ENCODE measurements around the gene FRZB. TPM values are rescaled to one million over a fixed set of nuclear protein-coding genes. Genes with fewer than 3 reads are reported as not detected.

The FRZB gene
- total RNA-seq, 4 donors from 2014 or later = 0.53 to 1.7 (median 0.57) TPM; not detected in 1

GRCh38 chr2:182863642-182864041 is 2.8 kb downstream of the FRZB start:
- intact Hi-C loops (cut with DNase I) = no loop called here
- DNase-seq = no peak
- TF ChIP-seq CTCF (IDR thresholded peaks at IDR 0.05) (no peak), POLR2A (IDR thresholded peaks at IDR 0.05) (no peak)
- no peak overlapping the region for H3K4me3 ChIP-seq
- H3K27ac ChIP-seq = no peak overlapping the region
- H3K4me1 ChIP-seq = peaks cover 7 to 18% (median 8%) of the 10 kb centered on the region in 3 donors
- no peaks in the 10 kb centered on the region for H3K9me3 ChIP-seq
- no peaks in the 10 kb centered on the region for H3K36me3 ChIP-seq
- H3K27me3 ChIP-seq = peaks cover 0 to 25% (median 0%) of the 10 kb centered on the region in 4 donors

GRCh38 chr2:182862091-182862490 is 4.3 kb downstream of the FRZB start:
- WGBS, 2 donors = 30 to 51% methylated on average over 5 of the region's 5 CpGs
- TF ChIP-seq POLR2A (IDR thresholded peaks at IDR 0.05) = no peak
- TF ChIP-seq CTCF (IDR thresholded peaks at IDR 0.05) = no peak
- no peaks in the 10 kb centered on the region for H3K36me3 ChIP-seq
- H3K27me3 ChIP-seq = peaks cover 0 to 16% (median 0%) of the 10 kb centered on the region in 4 donors
- H3K9me3 ChIP-seq = no peaks in the 10 kb centered on the region
- H3K4me1 ChIP-seq = peaks cover 4 to 12% (median 5%) of the 10 kb centered on the region in 3 donors
- H3K4me3 ChIP-seq = no peak overlapping the region
- intact Hi-C loops (cut with DNase I) = no loop called here
- H3K27ac ChIP-seq = no peak overlapping the region
- DNase-seq = no peak

DNA sequence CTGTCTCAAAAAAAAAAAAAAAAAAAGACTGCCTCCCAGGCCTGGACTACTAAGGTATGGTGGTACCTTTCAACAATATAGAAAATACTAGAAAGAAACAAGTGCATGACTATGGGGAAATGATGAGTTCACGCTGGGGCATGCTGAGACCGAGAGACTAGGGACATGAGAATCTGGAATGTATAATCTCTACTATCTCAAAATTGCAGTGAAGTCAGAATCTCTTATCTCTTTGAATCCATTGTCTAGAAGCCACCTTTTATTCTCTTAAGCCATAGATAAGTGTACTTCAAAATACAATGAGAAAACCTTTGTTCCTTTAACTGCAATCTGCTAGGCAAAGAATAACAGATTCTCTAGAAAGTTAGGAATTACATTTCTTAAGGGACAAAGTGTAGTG is 5.6 kb downstream of the FRZB start:
- peaks cover 0 to 4% (median 0%) of the 10 kb centered on the region in 4 donors for H3K27me3 ChIP-seq
- no peak for DNase-seq
- H3K9me3 ChIP-seq = peaks cover 0 to 2% (median 0%) of the 10 kb centered on the region in 3 donors
- intact Hi-C loops (cut with DNase I) = no loop called here
- 86 to 90% methylated on average over 2 of the region's 2 CpGs for WGBS, 2 donors
- H3K27ac ChIP-seq = no peak overlapping the region
- no peak overlapping the region for H3K4me3 ChIP-seq
- H3K36me3 ChIP-seq = no peaks in the 10 kb centered on the region
- H3K4me1 ChIP-seq = no peaks in the 10 kb centered on the region
- TF ChIP-seq CTCF (IDR thresholded peaks at IDR 0.05) = no peak
- no peak for TF ChIP-seq POLR2A (IDR thresholded peaks at IDR 0.05)

DNA sequence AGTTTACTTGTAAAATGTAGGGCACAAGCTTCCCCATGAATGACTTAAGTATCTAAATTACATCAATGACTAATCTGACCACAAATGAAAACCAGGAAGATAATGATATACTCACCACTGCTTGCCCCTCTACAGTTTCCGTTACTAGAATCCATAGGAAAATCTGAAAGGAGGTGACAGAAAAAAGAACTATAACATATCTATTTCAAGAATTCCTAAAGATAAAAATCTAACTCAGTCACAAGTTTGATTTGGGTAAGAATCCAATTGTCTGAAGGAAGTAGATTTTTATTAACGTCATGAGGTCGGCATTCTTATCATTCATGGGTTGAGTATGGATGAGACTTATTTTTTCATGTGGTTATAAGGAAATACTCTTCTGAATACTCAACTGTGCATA is 7.8 kb downstream of the FRZB start:
- 93 to 96% methylated on average over 3 of the region's 3 CpGs for WGBS, 2 donors
- TF ChIP-seq CTCF (IDR thresholded peaks at IDR 0.05) = no peak
- TF ChIP-seq POLR2A (IDR thresholded peaks at IDR 0.05) = no peak
- no peaks in the 10 kb centered on the region for H3K36me3 ChIP-seq

DNA sequence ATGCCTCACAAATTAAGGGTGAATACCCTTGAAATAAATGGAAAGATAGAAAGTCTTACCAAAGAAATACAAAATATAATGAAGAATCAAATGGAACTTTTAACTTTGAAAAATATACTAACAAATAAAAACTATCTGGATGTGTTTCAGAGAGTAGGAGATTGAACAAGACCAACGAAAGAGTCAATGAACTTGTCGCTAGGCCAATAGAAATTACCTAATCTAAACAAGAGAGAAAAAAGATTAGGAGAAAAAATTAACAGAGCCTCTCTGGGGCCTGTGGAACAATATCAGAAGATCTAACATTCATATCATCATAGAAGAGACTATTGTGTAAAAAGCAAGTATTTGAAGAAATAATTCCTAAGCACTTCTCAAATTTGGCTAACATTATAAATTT is 11.1 kb downstream of the FRZB start:
- H3K36me3 ChIP-seq = no peaks in the 10 kb centered on the region
- no peak overlapping the region for H3K27ac ChIP-seq
- no peaks in the 10 kb centered on the region for H3K27me3 ChIP-seq
- TF ChIP-seq POLR2A (IDR thresholded peaks at IDR 0.05) (no peak), CTCF (IDR thresholded peaks at IDR 0.05) (no peak)
- H3K4me3 ChIP-seq = no peak overlapping the region
- intact Hi-C loops (cut with DNase I) = no loop called here
- H3K9me3 ChIP-seq = peaks cover 0 to 5% (median 0%) of the 10 kb centered on the region in 3 donors
- no peaks in the 10 kb centered on the region for H3K4me1 ChIP-seq
- no peak for DNase-seq
- WGBS, 2 donors = 81 to 90% methylated on average over 2 of the region's 2 CpGs

More for the DNA sequence above, 7.8 kb downstream of the FRZB start:
- intact Hi-C loops (cut with DNase I) = no loop called here
- H3K27ac ChIP-seq = no peak overlapping the region
- no peak overlapping the region for H3K4me3 ChIP-seq
- no peaks in the 10 kb centered on the region for H3K27me3 ChIP-seq
- DNase-seq = no peak
- H3K9me3 ChIP-seq = peaks cover 0 to 5% (median 0%) of the 10 kb centered on the region in 3 donors
- no peaks in the 10 kb centered on the region for H3K4me1 ChIP-seq

Data from esophagus squamous epithelium (tissue), 5 donors.